DOHH2 (cell line): ENCODE measurements around the gene RABGAP1L.

Experiments used
- CTCF ChIP-seq: fragments of 200-600 bp; sonication (generic); IDR thresholded peaks from one replicate; pipeline ENCODE4 v1.5.1; 2014; ENCODE audit warnings: antibody characterized with exemption, mild to moderate bottlenecking, low read depth, low read length; ENCODE audit not compliant: poor library complexity, severe bottlenecking
- EZH2phosphoT487 ChIP-seq: fragments of 200-600 bp; sonication (generic); IDR thresholded peaks from 2 replicates; pipeline ENCODE4 v1.6.1; 2017; ENCODE audit warnings: borderline replicate concordance, mild to moderate bottlenecking, antibody characterized with exemption, low read length, moderate library complexity, mixed read lengths

GRCh38 chr1:174406421-174406820, 247.1 kb downstream of the RABGAP1L start:
- TF ChIP-seq CTCF: no peak
- no peak for TF ChIP-seq EZH2phosphoT487
